Measurements from ENCODE around the gene MAP3K5. TPM values are rescaled to one million over a fixed set of nuclear protein-coding genes. Genes with fewer than 3 reads are reported as not detected.
A peak's percentile ranks its signal among the peaks of the same experiment; 100 is the strongest.

Gene MAP3K5
- total RNA-seq, 4 donors from 2014 or later: 20.8 to 31.7 (median 23.4) TPM

- no peak for ATAC-seq
- Histone ChIP-seq H3K36me3 (no peaks in the 10 kb centered on the region), H3K4me1 (peaks cover 0 to 51% (median 9%) of the 10 kb centered on the region in 3 donors), H3K27ac (peak overlapping the region in 3 of 4 donors; percentile 9 to 70 (median 56)), H3K27me3 (no peaks in the 10 kb centered on the region), H3K4me3 (no peak overlapping the region), H3K9me3 (no peaks in the 10 kb centered on the region)
- 81 to 90% methylated on average over 5 of the region's 5 CpGs for WGBS, 2 donors (ENCODE audit: low coverage in 1 of 2)
- TF ChIP-seq CTCF (IDR thresholded peaks at IDR 0.05) (no peak), EP300 (IDR thresholded peaks at IDR 0.05) (no peak), POLR2A (IDR thresholded peaks at IDR 0.05) (no peak), POLR2AphosphoS5 (IDR thresholded peaks at IDR 0.05) (no peak)
These were observed 54.9 kb downstream of the MAP3K5 start for GRCh38 chr6:136737374-136737844.

GRCh38 chr6:136736281-136736960, 55.9 kb downstream of the MAP3K5 start:
- whole genome bisulfite sequencing, 2 donors (ENCODE audit: low coverage in 1 of 2): 60 to 78% methylated on average over 4 to 5 of the region's 5 CpGs
- H3K9me3 ChIP-seq: no peaks in the 10 kb centered on the region
- H3K27ac ChIP-seq: peak overlapping the region in 3 of 4 donors; percentile 18 to 70 (median 56)
- no peak for ATAC-seq
- no peak for TF ChIP-seq CTCF (IDR thresholded peaks at IDR 0.05)
- H3K36me3 ChIP-seq: no peaks in the 10 kb centered on the region
- H3K4me1 ChIP-seq: peaks cover 0 to 51% (median 9%) of the 10 kb centered on the region in 3 donors
- no peak overlapping the region for H3K4me3 ChIP-seq
- H3K27me3 ChIP-seq: no peaks in the 10 kb centered on the region

- Histone ChIP-seq H3K27me3 (no peaks in the 10 kb centered on the region), H3K27ac (no peak overlapping the region), H3K4me3 (no peak overlapping the region), H3K36me3 (no peaks in the 10 kb centered on the region), H3K4me1 (peaks cover 0 to 41% (median 9%) of the 10 kb centered on the region in 3 donors), H3K9me3 (no peaks in the 10 kb centered on the region)
- ATAC-seq: no peak
- TF ChIP-seq POLR2A (IDR thresholded peaks at IDR 0.05) (no peak), CTCF (IDR thresholded peaks at IDR 0.05) (no peak), EP300 (IDR thresholded peaks at IDR 0.05) (no peak), POLR2AphosphoS5 (IDR thresholded peaks at IDR 0.05) (no peak)
- WGBS, 2 donors (ENCODE audit: low coverage in 1 of 2): 75 to 91% methylated on average over 1 of the region's 1 CpG
These were observed 57.3 kb downstream of the MAP3K5 start for GRCh38 chr6:136734977-136735376.

- H3K4me1 ChIP-seq: peaks cover 4 to 21% (median 6%) of the 10 kb centered on the region in 3 donors
- H3K4me3 ChIP-seq: no peak overlapping the region
- WGBS, 2 donors (ENCODE audit: low coverage in 1 of 2): 93 to 100% methylated on average over 2 to 3 of the region's 3 CpGs
- no peaks in the 10 kb centered on the region for H3K36me3 ChIP-seq
- no peak for TF ChIP-seq POLR2A (IDR thresholded peaks at IDR 0.05)
- no peak for TF ChIP-seq POLR2AphosphoS5 (IDR thresholded peaks at IDR 0.05)
- no peak for TF ChIP-seq EP300 (IDR thresholded peaks at IDR 0.05)
- TF ChIP-seq CTCF (IDR thresholded peaks at IDR 0.05): no peak
- no peak for ATAC-seq
- no peaks in the 10 kb centered on the region for H3K9me3 ChIP-seq
- H3K27me3 ChIP-seq: no peaks in the 10 kb centered on the region
- no peak overlapping the region for H3K27ac ChIP-seq
These were observed 59.4 kb downstream of the MAP3K5 start for GRCh38 chr6:136732889-136733288.

- 76 to 89% methylated on average over 3 to 5 of the region's 5 CpGs for WGBS, 2 donors (ENCODE audit: low coverage in 1 of 2)
- Histone ChIP-seq H3K9me3 (no peaks in the 10 kb centered on the region), H3K36me3 (no peaks in the 10 kb centered on the region), H3K4me1 (peaks cover 0 to 13% (median 6%) of the 10 kb centered on the region in 3 donors), H3K27ac (no peak overlapping the region), H3K4me3 (no peak overlapping the region), H3K27me3 (no peaks in the 10 kb centered on the region)
- ATAC-seq: no peak
- TF ChIP-seq POLR2AphosphoS5 (IDR thresholded peaks at IDR 0.05): no peak
- TF ChIP-seq POLR2A (IDR thresholded peaks at IDR 0.05): no peak
- no peak for TF ChIP-seq EP300 (IDR thresholded peaks at IDR 0.05)
- no peak for TF ChIP-seq CTCF (IDR thresholded peaks at IDR 0.05)
These were observed 62.4 kb downstream of the MAP3K5 start for GRCh38 chr6:136729832-136730231.

Measured in gastroesophageal sphincter (tissue), 4 donors.